Measurements from ENCODE around the gene NR1D1. TPM values are rescaled to one million over a fixed set of nuclear protein-coding genes. Genes with fewer than 3 reads are reported as not detected.

NR1D1 gene
- total and polyA plus RNA-seq, 8 donors, result 4.8 to 17.5 (median 11.3) TPM

DNA sequence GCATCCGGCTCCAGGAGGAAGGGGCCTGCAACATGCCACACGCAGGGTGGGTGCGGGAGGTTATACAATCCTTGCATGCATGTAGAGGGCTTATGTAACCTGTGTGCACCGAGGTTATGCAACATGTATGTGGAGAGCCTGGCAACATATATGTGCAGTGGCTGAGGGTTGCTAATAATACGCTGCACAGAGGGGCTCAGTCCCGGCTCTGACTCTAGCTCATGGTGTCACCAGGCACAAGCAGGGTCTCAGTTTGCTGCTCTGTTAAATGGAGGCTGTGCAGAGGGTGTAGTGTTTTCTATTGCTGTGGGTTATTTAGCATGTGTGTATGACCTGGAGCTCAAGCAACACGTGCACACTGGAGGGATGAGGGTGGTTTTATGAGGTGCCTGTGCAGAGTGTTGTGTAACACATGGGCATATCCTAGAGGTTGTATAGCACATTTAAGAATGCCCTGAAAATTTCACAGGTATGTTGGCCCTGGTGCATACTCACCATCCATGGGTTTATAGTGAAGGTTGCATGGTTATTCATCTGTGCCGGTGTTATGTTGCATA lies 24.4 kb downstream of the NR1D1 start:
- Histone ChIP-seq H3K4me3 (no peak overlapping the region), H3K36me3 (peaks cover 0 to 4% (median 0%) of the 10 kb centered on the region in 3 donors), H3K27ac (peak overlapping the region; percentile 71 to 91 (median 82)), H3K27me3 (no peaks in the 10 kb centered on the region), H3K4me1 (peaks cover 52 to 57% (median 53%) of the 10 kb centered on the region in 3 donors), H3K9me3 (no peaks in the 10 kb centered on the region)
- WGBS, 2 donors, result 26 to 32% methylated on average over 8 of the region's 8 CpGs
- FAIRE-seq, result no peak
- TF ChIP-seq, protein P1, sequence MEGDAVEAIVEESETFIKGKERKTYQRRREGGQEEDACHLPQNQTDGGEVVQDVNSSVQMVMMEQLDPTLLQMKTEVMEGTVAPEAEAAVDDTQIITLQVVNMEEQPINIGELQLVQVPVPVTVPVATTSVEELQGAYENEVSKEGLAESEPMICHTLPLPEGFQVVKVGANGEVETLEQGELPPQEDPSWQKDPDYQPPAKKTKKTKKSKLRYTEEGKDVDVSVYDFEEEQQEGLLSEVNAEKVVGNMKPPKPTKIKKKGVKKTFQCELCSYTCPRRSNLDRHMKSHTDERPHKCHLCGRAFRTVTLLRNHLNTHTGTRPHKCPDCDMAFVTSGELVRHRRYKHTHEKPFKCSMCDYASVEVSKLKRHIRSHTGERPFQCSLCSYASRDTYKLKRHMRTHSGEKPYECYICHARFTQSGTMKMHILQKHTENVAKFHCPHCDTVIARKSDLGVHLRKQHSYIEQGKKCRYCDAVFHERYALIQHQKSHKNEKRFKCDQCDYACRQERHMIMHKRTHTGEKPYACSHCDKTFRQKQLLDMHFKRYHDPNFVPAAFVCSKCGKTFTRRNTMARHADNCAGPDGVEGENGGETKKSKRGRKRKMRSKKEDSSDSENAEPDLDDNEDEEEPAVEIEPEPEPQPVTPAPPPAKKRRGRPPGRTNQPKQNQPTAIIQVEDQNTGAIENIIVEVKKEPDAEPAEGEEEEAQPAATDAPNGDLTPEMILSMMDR (IDR thresholded peaks at IDR 0.05), result no peak
- DNase-seq, result no peak
- intact Hi-C loops (cut with DNase I), result no loop called here
- no peak for ATAC-seq

DNA sequence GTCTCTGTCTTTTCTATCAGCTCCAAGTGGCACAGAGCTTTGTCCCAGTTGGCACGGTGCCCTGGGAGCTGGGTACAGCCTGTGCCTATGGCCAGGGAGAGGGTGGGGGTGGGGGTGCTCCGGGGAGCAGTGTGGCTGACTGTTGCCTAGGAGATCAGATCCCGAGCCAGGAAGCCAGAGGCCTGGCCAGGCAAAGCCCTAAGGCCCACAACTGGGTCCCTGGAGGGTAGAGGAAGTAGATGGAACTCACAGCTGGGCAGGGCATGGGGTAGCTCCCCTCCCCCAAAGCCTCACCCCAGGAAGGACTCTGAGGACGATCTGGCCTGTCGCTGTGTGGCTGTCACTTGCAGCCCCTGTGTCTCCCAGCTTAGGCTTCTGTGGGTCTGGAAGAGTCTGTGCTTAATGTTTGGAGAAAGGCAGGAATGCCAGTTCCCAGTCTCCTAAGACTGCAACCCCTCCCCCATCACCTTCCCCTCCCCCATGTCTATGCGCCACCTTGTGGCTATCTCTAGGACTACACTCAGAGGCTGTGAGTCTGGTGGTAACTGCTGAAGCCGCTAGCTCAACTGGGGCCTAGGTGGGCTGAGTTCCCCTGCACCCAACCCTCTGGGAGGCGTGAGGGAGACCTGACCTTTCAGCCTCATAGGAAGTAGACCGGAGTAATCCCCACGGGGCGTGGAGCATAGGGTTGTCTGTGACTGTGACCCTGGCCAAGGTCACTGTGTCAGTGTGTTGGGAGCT lies 25.0 kb downstream of the NR1D1 start:
- no peak overlapping the region for H3K4me3 ChIP-seq
- 2% methylated on average over 11 of the region's 11 CpGs for WGBS, 2 donors
- peak; percentile 86 to 98 (median 90) for DNase-seq
- TF ChIP-seq, protein P1 (IDR thresholded peaks at IDR 0.05), result peak; percentile 69 to 79 (median 76)
- peak overlapping the region; percentile 71 to 91 (median 82) for H3K27ac ChIP-seq
- intact Hi-C loops (cut with DNase I), result no loop called here
- FAIRE-seq, result no peak
- no peaks in the 10 kb centered on the region for H3K9me3 ChIP-seq
- H3K36me3 ChIP-seq, result peaks cover 0 to 4% (median 0%) of the 10 kb centered on the region in 3 donors
- no peaks in the 10 kb centered on the region for H3K27me3 ChIP-seq
- ATAC-seq, result peak; percentile 52 to 72 (median 66)
- peaks cover 55 to 63% (median 59%) of the 10 kb centered on the region in 3 donors for H3K4me1 ChIP-seq

DNA sequence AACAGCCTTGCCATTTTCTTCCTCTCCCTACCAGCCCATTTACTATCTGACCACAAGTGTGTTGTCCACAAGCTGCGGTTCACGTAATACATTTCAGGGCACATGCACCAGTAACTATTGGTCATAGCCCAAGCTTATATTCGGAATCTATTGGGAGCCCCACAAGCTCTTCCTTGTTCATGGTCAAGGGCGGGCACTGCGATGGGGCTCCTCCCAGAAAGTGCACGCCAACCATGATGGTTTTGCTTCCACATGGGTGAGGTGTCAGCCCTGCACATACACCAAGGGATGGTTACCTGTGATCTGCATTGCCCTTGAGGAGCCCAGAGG lies 25.6 kb downstream of the NR1D1 start:
- WGBS, 2 donors, result 33 to 37% methylated on average over 6 of the region's 6 CpGs
- Histone ChIP-seq H3K4me1 (peaks cover 61 to 69% (median 65%) of the 10 kb centered on the region in 3 donors), H3K27ac (peak overlapping the region; percentile 71 to 91 (median 82)), H3K27me3 (no peaks in the 10 kb centered on the region), H3K9me3 (no peaks in the 10 kb centered on the region), H3K36me3 (peaks cover 0 to 4% (median 0%) of the 10 kb centered on the region in 3 donors), H3K4me3 (no peak overlapping the region)
- intact Hi-C loops (cut with DNase I), result no loop called here
- ATAC-seq, result peak; percentile 0 to 19 (median 5)
- no peak for DNase-seq
- TF ChIP-seq, protein P1 (IDR thresholded peaks at IDR 0.05), result no peak
- FAIRE-seq, result no peak

DNA sequence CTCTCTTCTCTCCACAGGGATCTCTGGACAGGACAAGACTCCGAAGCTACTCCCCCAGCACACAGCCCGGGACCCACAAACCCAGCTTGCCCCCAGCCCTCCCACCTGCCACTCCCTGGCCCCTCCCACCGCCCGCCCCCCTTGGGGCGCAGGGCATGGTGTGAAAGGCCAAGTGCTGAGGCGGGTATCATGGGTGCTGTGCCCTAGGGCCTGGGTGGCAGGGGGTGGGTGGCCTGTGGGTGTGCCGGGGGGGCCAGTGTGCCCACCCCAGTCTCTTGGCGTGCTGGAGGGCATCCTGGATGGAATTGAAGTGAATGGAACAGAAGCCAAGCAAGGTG lies 26.2 kb downstream of the NR1D1 start:
- 81 to 84% methylated on average over 8 of the region's 8 CpGs for WGBS, 2 donors

More for the DNA sequence above, 26.2 kb downstream of the NR1D1 start:
- H3K4me1 ChIP-seq, result peaks cover 68 to 73% (median 71%) of the 10 kb centered on the region in 3 donors
- no peaks in the 10 kb centered on the region for H3K9me3 ChIP-seq
- H3K27ac ChIP-seq, result peak overlapping the region; percentile 71 to 91 (median 82)
- DNase-seq (peak in 4 of 6 donors; percentile 19 to 57 (median 38)), FAIRE-seq (no peak), ATAC-seq (no peak)
- no peak overlapping the region for H3K4me3 ChIP-seq
- no peaks in the 10 kb centered on the region for H3K27me3 ChIP-seq
- intact Hi-C loops (cut with DNase I), result no loop called here
- peaks cover 0 to 4% (median 0%) of the 10 kb centered on the region in 3 donors for H3K36me3 ChIP-seq
- TF ChIP-seq, protein P1 (IDR thresholded peaks at IDR 0.05), result no peak

Measured in pancreas (tissue), 10 donors.